OCI-LY1 (cell line): Measurements from ENCODE around the gene ZNF827.

Experiments
- H2AFZ ChIP-seq: fragments of 200-600 bp; sonication (generic), shearing (Covaris generic); 2 replicates; pipeline ENCODE4 v1.6.0; 2014; ENCODE audit warnings: antibody characterized with exemption, mild to moderate bottlenecking, low read length
- H3F3A ChIP-seq: fragments of 200-600 bp; sonication (generic), shearing (Covaris generic); 2 replicates; pipeline ENCODE4 v1.6.0; 2014; ENCODE audit warnings: mild to moderate bottlenecking, antibody characterized with exemption, low read length, moderate library complexity; ENCODE audit not compliant: insufficient read depth
- H3K27ac ChIP-seq: fragments of 200-600 bp; sonication (generic); 2 replicates; pipeline ENCODE4 v1.5.1; 2014; ENCODE audit warnings: low read length, mixed run types, mild to moderate bottlenecking, low read depth; ENCODE audit not compliant: poor library complexity, severe bottlenecking
- H3K27me3 ChIP-seq: fragments of 200-600 bp; sonication (generic); 2 replicates; pipeline ENCODE4 v1.6.0; 2014; ENCODE audit warnings: antibody characterized with exemption, mild to moderate bottlenecking, low read length, moderate library complexity; ENCODE audit not compliant: insufficient read depth
- H3K36me3 ChIP-seq: fragments of 200-600 bp; sonication (generic); 2 replicates; pipeline ENCODE4 v1.6.1; 2014; ENCODE audit warnings: mild to moderate bottlenecking, antibody characterized with exemption, low read length, moderate library complexity, mixed read lengths; ENCODE audit not compliant: insufficient read depth
- H3K4me1 ChIP-seq: fragments of 200-600 bp; sonication (generic); 2 replicates; pipeline ENCODE4 v1.5.1; 2014; ENCODE audit warnings: mild to moderate bottlenecking, low read length, moderate library complexity; ENCODE audit not compliant: insufficient read depth, severe bottlenecking
- H3K4me2 ChIP-seq: fragments of 200-600 bp; sonication (generic), shearing (Covaris generic); 2 replicates; pipeline ENCODE4 v1.6.1; 2014; ENCODE audit warnings: low read length
- H3K4me3 ChIP-seq: fragments of 200-600 bp; sonication (generic); 2 replicates; pipeline ENCODE4 v1.5.1; 2014; ENCODE audit warnings: low read length, low read depth, mild to moderate bottlenecking, mixed read lengths; ENCODE audit not compliant: poor library complexity, severe bottlenecking
- H3K79me2 ChIP-seq: fragments of 200-600 bp; shearing (Covaris generic); 2 replicates; pipeline ENCODE4 v1.6.1; 2016; ENCODE audit warnings: mixed run types, low read length, mixed read lengths; ENCODE audit not compliant: insufficient read depth
- H3K9ac ChIP-seq: fragments of 200-600 bp; sonication (generic), shearing (Covaris generic); 2 replicates; pipeline ENCODE4 v1.6.1; 2014; ENCODE audit warnings: mild to moderate bottlenecking, low read length, mixed read lengths
- H3K9me2 ChIP-seq: fragments of 200-600 bp; sonication (generic), shearing (Covaris generic); 2 replicates; pipeline ENCODE4 v1.6.1; 2014; ENCODE audit warnings: low read depth, mild to moderate bottlenecking, low read length, mixed read lengths
- H3K9me3 ChIP-seq: fragments of 200-600 bp; shearing (Covaris generic); 2 replicates; pipeline ENCODE4 v1.6.1; 2014; ENCODE audit warnings: low read length, mixed read lengths
- H4K20me1 ChIP-seq: fragments of 200-600 bp; sonication (generic), shearing (Covaris generic); 2 replicates; pipeline ENCODE4 v1.6.0; 2016; ENCODE audit warnings: mild to moderate bottlenecking, low read length; ENCODE audit not compliant: insufficient read depth
- EZH2 ChIP-seq: fragments of 200-600 bp; sonication (generic), shearing (Covaris generic); IDR thresholded peaks from 2 replicates; pipeline ENCODE4 v1.8.0; 2017; ENCODE audit warnings: borderline replicate concordance, mixed run types, mild to moderate bottlenecking, antibody characterized with exemption, low read length, moderate library complexity, mixed read lengths
- TF ChIP-seq, protein P1 (sequence below): fragments of 200-600 bp; sonication (generic), shearing (Covaris generic); IDR thresholded peaks from 2 replicates; pipeline ENCODE4 v1.5.1; 2017; ENCODE audit warnings: mild to moderate bottlenecking, antibody characterized with exemption, low read length, moderate library complexity, mixed read lengths

Gene ZNF827

DNA sequence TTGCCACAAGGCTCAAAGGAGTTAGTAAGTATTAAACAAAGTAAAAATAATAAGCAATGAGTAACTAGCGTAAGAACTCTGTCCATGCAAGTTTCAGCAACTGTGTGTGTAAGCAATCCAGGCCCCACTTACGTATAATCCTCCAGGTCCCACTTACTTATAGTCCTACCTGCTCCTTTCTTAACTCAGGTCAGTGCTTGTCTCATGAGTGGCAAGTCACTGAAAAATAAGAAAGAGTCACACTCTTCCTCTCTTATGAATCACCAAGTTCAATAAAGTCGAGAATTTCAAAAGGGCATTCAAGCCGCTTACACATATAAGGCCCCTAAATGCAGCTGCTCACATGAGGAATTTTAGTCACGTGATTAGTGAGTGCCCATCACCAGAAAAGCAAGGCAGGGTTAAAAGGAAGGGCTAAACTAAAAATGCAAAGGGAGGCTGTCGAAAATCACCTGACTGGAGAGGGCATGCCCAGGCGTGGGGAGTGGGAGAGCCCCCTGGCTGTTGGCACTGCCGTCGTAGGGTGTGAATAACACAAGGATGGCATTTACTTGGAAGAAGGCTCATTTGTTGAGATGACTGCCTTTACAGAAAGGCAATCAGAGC lies 58.2 kb downstream of the ZNF827 start:
- Histone ChIP-seq H3K4me3 (no peak overlapping the region), H3K4me2 (no peak overlapping the region), H3K79me2 (0 out of 2 replicates have a peak, but pooled peaks cover 2% of the 10 kb centered on the region), H3K27me3 (no peaks in the 10 kb centered on the region), H4K20me1 (no peaks in the 10 kb centered on the region), H3K36me3 (peaks cover 59% of the 10 kb centered on the region), H3K27ac (no peak overlapping the region), H3K9ac (no peak overlapping the region), H3K4me1 (peaks cover 27% of the 10 kb centered on the region), H2AFZ (no peak overlapping the region), H3F3A (no peaks in the 10 kb centered on the region), H3K9me3 (no peaks in the 10 kb centered on the region), H3K9me2 (no peaks in the 10 kb centered on the region)
- TF ChIP-seq, protein P1, sequence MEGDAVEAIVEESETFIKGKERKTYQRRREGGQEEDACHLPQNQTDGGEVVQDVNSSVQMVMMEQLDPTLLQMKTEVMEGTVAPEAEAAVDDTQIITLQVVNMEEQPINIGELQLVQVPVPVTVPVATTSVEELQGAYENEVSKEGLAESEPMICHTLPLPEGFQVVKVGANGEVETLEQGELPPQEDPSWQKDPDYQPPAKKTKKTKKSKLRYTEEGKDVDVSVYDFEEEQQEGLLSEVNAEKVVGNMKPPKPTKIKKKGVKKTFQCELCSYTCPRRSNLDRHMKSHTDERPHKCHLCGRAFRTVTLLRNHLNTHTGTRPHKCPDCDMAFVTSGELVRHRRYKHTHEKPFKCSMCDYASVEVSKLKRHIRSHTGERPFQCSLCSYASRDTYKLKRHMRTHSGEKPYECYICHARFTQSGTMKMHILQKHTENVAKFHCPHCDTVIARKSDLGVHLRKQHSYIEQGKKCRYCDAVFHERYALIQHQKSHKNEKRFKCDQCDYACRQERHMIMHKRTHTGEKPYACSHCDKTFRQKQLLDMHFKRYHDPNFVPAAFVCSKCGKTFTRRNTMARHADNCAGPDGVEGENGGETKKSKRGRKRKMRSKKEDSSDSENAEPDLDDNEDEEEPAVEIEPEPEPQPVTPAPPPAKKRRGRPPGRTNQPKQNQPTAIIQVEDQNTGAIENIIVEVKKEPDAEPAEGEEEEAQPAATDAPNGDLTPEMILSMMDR = no peak
- no peak for TF ChIP-seq EZH2

- H4K20me1 ChIP-seq = no peaks in the 10 kb centered on the region
- H3K9me3 ChIP-seq = no peaks in the 10 kb centered on the region
- no peak overlapping the region for H2AFZ ChIP-seq
- H3K36me3 ChIP-seq = peaks cover 58% of the 10 kb centered on the region
- TF ChIP-seq, protein P1 = no peak
- no peak for TF ChIP-seq EZH2
- H3K4me3 ChIP-seq = no peak overlapping the region
- H3K79me2 ChIP-seq = 0 out of 2 replicates have a peak, but pooled peaks cover 2% of the 10 kb centered on the region
- no peaks in the 10 kb centered on the region for H3F3A ChIP-seq
- H3K4me2 ChIP-seq = no peak overlapping the region
- no peak overlapping the region for H3K9ac ChIP-seq
- no peaks in the 10 kb centered on the region for H3K27me3 ChIP-seq
- H3K27ac ChIP-seq = no peak overlapping the region
- H3K9me2 ChIP-seq = no peaks in the 10 kb centered on the region
- peaks cover 27% of the 10 kb centered on the region for H3K4me1 ChIP-seq
Observed at GRCh38 chr4:145879598-145879997, 59.0 kb downstream of the ZNF827 start.

DNA sequence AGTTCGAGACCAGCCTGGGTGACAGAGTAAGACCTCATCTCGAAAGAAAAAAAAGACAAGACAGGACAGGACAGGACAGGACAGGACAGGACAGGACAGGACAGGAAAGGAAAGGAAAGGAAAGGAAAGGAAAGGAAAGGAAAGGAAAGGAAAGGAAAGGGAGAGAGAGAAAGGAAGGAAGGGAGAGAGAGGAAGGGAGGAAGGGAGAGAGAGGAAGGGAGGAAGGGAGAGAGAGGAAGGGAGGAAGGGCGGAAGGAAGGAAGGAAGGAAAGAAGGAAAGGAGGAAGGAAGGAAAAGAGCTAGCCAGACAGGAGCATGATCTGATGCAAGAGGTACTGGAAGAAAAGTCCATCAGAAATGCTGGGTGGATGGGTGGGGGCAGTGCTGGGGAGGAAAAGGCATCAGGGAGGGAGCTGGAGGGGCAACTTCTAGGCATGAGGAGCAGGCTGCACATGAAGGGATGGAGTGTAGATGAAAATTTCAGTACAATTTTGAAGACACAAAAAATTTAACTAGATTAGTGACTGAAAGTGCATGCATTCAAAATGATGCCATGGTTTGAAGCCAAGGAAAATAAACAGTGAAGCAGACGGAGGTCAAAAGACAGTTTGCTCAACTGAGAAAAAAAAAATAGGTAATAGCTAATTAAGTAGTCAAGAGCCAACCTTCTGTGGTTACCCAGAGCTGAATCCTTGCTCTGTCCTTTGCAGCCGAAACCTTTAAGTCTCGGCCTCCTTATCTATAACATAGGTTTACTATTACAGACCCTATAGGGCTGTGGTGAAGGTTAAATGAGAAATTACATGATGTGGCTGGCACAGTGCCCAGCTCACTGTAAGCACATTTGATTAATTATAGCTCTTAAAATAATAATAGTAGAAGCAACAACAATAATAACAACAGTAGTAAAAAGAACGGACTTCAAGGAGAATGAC lies 59.9 kb downstream of the ZNF827 start:
- peaks cover 25% of the 10 kb centered on the region for H3K4me1 ChIP-seq
- H3K36me3 ChIP-seq = peaks cover 55% of the 10 kb centered on the region
- H3K4me2 ChIP-seq = no peak overlapping the region
- no peaks in the 10 kb centered on the region for H3F3A ChIP-seq
- H2AFZ ChIP-seq = no peak overlapping the region
- TF ChIP-seq EZH2 = no peak
- TF ChIP-seq, protein P1 = no peak
- no peak overlapping the region for H3K4me3 ChIP-seq
- no peaks in the 10 kb centered on the region for H3K9me2 ChIP-seq
- no peak overlapping the region for H3K27ac ChIP-seq
- no peaks in the 10 kb centered on the region for H3K9me3 ChIP-seq
- no peaks in the 10 kb centered on the region for H3K27me3 ChIP-seq
- no peaks in the 10 kb centered on the region for H4K20me1 ChIP-seq
- no peak overlapping the region for H3K9ac ChIP-seq
- 0 out of 2 replicates have a peak, but pooled peaks cover 2% of the 10 kb centered on the region for H3K79me2 ChIP-seq
